Measurements from ENCODE around the gene LMNB1.
"Not testable (repeated sequence)": the region's sequence is repeated elsewhere in the genome, so short reads cannot be mapped to it uniquely, and the experiment has no call there.

LMNB1 gene

DNA sequence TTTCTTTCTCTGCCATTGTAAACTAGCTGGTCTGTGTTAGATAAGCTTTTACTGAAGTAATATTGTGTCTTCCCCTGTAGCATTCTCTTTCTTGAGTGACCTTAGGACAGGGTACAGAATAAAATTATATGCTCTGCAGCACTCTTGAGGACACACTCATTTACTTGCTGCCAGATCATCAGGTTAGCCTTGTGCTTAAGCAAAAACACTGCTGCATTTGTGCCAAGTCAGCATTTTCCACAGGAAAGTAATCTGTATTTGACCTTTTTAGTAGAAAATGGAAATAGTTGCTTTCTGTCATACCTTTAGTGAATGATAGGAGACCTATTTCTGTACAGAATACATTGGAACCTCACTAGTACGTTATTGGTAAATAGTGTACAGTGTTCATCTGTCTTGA lies 54.2 kb downstream of the LMNB1 start:
- DNase-seq, result no peak

DNA sequence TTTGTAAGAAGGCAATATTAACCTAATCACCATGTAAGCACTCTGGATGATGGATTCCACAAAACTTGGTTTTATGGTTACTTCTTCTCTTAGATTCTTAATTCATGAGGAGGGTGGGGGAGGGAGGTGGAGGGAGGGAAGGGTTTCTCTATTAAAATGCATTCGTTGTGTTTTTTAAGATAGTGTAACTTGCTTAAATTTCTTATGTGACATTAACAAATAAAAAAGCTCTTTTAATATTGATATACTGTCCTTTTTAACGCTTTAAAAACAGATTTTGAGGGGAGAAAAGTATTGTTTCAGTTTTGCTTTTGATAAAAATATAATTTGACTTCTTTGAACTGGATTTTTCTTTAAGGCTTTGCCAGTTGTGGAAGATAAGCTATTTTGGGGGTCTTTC lies 59.8 kb downstream of the LMNB1 start:
- no peak for DNase-seq

DNA sequence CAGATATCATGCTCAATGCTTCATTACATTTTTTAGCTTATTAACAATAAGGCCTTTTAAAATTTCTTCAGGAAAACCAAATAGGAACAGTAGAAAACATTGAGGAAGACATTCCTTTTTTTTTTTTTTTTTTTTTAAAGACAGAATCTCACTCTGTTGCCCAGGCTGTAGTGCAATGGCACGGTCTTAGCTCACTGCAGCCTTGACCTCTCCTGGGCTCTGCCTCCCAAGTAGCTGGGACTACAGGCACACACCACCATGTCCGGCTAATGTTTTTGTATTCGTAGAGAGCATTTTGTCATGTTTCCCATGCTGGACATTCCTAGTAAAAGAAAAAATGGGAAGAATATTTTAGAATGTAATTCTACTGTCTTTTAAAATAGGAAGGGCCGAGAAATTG lies 60.3 kb downstream of the LMNB1 start:
- no peak for DNase-seq

GRCh38 chr5:126837906-126838539 lies 61.1 kb downstream of the LMNB1 start:
- DNase-seq, result no peak

DNA sequence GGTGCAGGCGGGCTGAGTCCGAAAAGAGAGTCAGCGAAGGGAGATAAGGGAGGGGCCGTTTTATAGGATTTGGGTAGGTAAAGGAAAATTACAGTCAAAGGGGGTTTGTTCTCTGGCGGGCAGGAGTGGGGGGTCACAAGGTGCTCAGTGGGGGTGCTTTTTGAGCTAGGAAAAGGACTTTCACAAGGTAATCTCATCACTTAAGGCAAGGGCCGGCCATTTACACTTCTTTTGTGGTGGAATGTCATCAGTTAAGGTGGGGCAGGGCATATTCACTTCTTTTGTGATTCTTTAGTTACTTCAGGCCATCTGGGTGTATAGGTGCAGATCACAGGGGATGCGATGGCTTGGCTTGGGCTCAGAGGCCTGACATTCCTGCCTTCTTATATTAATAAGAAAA lies 62.5 kb downstream of the LMNB1 start:
- DNase-seq, result not testable (repeated sequence)

DNA sequence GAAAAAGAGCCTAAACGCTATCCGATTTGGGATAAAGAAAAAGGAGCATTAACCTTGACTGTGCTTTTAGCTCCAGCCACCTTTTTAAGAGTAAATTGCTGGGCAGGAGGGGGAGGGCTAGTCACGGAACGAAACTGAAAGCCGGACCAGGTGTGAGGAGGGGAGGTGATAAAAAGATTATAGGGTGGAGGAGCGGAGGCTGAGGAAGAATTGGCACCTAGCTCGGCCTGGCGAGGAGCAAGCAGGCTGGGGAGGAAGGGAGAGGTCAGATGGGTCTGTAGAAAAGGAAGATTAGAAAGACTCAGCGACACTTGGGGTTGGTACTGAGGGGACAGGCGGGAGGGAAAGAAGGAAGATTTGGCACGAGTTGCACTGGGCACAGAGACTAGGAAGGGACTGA lies 66.4 kb downstream of the LMNB1 start:
- not testable (repeated sequence) for DNase-seq

DNA sequence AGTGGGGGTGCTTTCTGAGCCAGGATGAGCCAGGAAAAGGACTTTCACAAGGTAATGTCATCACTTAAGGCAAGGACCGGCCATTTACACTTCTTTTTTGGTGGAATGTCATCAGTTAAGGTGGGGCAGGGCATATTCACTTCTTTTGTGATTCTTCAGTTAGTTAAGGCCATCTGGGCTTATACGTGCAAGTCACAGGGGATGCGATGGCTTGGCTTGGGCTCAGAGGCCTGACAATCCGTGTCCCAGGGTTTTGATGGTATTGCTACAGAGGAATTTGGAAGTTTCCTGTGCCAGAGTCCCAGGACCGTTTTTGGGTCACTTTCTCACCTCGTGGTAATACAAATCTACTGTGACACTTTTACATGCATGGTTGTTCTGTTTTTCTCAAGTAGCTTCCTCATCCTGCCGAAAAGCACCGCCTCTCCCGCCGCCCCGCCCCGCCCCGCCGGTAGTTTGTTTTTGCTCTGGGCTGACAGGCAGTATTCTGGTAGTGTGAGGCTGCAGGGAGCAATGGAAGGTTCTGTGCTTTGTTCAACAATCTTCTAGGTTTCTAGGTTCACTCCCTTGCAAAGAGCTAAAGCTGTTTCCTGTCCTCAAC lies 68.6 kb downstream of the LMNB1 start:
- not testable (repeated sequence) for DNase-seq

- DNase-seq, result no peak
Measured at GRCh38 chr5:126846344-126846743, 69.4 kb downstream of the LMNB1 start.

GRCh38 chr5:126846744-126847455 lies 70.0 kb downstream of the LMNB1 start:
- no peak for DNase-seq

DNA sequence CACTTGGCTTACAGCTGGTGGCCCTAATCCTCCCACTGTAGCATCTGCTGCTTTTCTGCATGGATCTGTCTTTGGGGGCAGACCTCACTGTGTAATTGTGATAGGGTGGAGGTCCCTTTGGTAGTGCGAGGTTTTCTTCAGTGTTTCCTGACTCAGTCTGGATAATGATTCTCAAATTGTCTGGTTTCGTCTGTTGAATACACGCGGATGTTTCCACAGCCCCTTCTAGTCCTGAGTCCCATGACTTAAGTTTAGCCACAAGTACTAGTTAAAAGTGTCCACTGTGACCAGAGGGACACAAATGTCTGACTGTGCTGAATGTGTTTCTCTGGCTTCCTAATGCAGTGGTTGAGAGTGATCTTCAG lies 70.5 kb downstream of the LMNB1 start:
- no peak for DNase-seq

- DNase-seq, result no peak
Measured at GRCh38 chr5:126847826-126848251, 70.9 kb downstream of the LMNB1 start.

GRCh38 chr5:126848253-126848652 lies 71.3 kb downstream of the LMNB1 start:
- no peak for DNase-seq

- no peak for DNase-seq
Measured at GRCh38 chr5:126849101-126849678, 72.3 kb downstream of the LMNB1 start.

DNA sequence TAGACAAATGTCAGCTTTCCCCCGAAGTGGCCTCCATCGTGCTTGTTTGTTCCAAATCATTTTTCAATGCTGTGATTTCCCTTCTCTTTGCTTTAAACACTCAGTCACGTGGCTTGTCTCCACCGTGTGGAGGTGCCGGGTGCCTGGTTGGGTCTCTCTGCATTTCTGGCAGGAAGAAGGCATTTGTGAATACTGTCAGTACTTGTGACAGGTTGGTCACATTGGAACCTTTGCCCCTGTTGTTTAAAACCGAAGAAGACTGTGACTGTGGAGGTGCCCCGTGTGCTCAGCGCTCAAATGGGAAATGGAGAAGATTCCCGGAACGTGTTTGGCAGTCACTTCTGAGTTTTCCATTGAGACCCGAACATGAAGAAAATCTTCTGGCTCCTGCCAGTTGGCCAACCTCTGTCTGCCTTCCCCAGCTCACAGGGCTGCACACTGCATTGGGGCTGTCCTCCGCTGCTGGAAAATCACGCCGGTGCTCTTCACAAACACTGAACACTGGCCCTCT lies 74.6 kb downstream of the LMNB1 start:
- no peak for DNase-seq

DNA sequence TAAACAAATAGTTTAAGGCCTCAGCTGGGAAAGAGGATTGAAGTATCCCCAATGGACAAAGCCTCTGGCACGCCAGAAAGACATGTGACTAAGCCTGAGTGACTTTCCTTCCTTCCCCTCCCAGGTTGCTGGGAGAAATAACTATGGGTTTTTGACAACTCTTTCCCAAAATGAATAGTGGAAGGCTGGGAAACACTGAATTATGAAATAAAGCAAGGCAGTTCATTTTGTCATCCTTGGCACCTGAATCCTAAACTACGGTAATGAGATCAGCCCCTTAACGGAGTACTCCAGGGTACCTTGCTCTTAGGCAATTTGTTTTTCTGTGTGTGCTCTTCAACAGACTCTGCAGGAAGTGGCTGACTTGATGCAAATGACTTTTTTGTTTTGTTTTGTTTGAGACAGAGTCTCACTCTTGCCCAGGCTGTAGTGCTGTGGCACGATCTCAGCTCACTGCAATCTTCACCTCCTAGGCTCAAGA lies 75.2 kb downstream of the LMNB1 start:
- DNase-seq, result no peak

GRCh38 chr5:126852841-126853271 lies 75.9 kb downstream of the LMNB1 start:
- no peak for DNase-seq

GRCh38 chr5:126853541-126854307 lies 76.8 kb downstream of the LMNB1 start:
- DNase-seq, result not testable (repeated sequence)

DNA sequence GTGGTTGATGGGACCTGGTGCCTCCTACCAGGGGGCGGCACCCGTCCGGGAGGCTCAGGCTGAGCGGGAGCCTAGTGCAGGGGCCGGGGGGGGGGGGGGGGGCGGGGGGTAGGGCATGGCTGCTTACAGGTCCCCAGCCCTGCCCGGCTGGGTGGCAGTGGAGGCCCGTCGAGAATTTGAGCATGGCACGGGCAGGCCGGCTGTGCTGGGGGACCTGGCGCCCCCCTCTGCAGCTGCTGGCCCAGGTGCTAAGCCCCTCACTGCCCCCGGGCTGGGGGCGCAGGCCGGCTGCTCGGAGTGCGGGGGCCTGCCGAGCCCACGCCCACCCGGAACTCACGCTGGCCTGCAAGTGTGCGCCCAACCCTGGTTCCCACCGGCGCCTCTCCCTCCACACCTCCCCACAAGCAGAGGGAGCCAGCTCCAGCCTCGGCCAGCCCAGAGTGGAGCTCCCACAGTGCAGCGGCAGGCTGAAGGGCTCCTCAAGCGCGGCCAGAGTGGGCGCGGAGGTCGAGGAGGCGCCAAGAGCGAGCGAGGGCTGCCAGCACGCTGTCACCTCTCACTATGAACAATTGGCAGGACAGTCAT lies 77.7 kb downstream of the LMNB1 start:
- DNase-seq, result no peak

- no peak for DNase-seq
Measured at GRCh38 chr5:126855266-126855665, 78.3 kb downstream of the LMNB1 start.

- no peak for DNase-seq
Measured at GRCh38 chr5:126857472-126858410, 80.8 kb downstream of the LMNB1 start.

GRCh38 chr5:126858441-126858840 lies 81.5 kb downstream of the LMNB1 start:
- DNase-seq, result no peak

All from AML-193 (cell line).